ENCODE results near the gene RAB6A.
A peak's percentile ranks its signal among the peaks of the same experiment; 100 is the strongest.
"Not testable (repeated sequence)": the region's sequence is repeated elsewhere in the genome, so short reads cannot be mapped to it uniquely, and the experiment has no call there.

The RAB6A gene

DNA sequence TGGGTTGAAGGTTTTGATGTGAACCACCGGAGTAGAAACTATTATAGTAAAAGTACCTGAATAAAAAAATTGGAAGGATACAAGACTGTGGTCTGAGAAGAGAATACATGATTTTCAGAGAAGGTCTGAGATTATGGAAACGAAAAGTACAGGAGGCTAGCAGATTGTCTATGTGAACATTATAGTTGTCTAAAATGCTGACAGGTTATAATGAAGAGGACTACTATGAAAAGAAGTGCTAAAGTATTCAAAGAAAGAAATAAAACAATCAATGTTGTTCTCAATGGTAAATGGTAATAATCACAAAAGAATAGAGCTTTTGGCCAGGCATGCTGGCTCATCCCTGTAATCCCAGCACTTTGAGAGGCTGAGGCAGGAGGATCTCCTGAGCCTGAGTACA is 34.0 kb downstream of the RAB6A start:
- DNase-seq (ENCODE audit: low read depth) = no peak

DNA sequence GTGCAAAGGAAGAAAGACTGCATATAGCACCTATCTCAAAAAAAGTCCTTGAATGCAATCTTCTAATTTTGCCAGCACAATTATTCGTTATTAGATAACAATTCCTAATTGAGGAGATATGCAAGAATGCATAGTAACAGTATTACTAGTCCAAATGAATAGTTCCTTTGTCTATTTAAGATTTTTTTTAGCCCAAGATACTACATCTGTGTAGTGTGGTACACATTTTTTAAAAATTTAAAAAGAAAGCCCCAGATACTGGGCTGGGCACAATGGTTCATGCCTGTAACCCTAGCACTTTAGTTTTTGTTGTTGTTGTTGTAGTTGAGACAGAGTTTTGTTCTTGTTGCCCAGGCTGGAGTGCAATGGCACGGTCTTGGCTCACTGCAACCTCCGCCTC is 43.7 kb downstream of the RAB6A start:
- no peak for DNase-seq (ENCODE audit: low read depth)

DNA sequence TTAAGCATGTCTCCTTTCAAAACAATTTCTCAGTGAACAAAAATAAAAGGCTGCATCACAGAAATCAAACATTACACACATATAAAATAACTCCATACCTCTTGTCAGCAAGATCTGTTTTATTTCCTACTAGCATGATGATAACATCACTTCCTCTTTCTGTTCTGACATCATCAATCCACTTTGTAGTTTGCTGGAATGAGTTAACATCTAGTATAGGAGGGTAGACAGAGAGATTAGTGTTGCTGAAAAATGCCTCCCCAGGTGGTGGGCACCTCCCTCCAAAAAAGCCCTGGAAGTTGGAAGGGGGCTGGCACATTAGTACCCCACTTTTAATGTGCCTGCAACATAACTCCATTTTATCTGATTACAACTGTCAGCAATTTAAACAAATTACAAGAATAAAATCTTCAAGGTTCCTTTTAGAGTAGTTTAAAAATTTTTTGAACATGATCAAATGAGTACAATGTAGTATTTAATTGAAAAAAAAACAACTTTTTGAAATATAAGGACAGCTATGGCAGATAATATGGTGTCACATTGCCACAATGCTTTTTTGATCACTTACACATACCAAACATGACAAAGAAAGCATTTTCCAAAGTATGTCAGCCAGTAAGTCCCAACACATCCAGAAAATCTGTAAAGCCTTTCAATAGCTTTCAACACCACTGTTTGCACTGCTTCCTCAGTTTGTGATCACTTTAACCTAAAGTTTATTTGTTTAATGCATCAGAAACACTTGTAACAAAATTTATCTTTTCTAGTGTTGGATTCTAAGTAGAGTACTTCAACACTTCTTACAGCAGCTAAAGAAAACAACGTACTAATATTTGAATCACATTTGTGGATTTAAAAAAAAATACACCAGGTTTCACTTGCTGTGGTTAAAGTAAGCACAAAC is 44.5 kb downstream of the RAB6A start:
- no peak for DNase-seq (ENCODE audit: low read depth)

DNA sequence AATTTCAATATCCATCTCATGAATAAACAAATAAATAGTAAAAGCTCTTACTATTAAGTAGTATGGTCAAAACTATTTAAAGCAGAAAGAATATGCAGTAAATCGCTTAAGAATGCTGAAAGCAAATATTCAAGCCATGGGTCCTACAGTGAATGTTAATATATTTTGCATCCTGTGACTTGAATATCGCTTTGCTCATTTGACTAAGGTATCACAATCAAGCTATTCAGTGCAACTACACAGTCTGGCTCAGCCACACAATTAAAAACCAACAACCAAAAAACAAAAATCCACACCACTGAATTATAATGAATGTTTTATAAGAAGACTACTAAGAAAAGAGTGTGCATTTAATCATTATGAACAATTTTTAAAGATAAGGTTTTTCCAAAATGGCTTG is 45.3 kb downstream of the RAB6A start:
- no peak for DNase-seq (ENCODE audit: low read depth)

DNA sequence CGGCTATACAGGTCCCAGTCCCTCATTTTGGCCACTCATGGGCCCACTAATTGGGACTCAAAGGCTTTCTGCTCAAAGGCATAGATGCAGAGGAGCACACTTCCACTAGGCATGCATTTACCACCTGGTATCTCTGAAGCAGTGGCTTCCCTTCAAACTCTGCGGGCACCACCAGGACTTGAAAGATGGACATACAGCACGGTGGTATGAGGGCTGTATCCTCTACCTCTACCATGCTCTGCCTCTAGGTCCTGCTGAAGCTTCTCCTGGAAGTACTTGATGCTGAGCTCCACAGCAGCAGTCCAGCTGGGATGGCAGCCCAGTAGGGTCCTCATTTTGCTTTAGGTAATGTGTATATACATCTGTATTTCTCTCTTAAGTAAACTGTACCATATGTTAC is 49.9 kb downstream of the RAB6A start:
- DNase-seq (ENCODE audit: low read depth) = no peak

DNA sequence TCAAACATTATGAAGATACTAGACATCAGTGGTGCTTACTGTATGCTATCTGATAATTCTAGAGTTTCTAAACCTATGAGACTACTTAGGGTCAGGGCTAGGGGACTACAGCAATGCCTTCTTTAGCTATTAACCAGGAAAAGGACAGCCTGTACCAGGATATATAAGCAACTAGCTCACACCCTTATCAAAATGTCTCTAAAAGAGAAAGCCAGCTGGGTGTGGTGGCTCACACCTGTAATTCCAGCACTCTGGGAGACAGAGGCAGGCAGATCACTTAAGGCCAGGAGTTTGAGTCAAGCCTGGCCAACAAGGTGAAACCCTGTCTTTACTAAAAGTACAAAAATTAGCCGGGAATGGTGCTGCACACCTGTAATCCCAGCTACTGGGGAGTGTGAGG is 55.8 kb downstream of the RAB6A start:
- no peak for DNase-seq (ENCODE audit: low read depth)

DNA sequence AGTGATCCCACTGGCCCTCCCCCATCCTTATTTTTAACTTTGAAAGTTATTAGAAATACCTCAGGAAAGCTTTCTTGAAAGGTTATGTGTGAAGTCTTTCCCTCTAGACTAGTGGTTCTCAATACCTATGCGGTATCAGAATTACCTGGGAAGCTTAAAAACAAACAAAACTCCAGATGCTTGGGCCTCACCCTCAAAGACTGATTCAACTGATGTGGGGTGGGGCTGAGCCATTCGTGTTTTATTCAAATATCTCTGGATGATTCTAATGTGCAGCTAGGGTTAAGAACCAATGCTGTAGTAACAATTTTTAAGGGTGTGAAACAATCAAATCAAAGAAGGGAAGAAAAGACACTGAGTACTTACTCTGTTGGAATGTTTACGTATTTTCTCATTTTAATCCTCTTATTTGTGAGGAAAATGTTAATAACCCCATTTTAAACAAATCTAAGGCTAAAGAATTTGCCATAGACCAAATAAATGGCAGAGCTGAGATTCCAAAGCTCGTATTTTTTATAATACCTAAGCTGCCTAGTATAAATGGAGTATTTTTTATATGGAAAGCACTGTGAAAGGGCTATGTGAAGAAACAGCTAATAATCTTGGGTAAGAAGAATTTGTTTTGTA is 66.9 kb downstream of the RAB6A start:
- DNase-seq (ENCODE audit: low read depth) = no peak

DNA sequence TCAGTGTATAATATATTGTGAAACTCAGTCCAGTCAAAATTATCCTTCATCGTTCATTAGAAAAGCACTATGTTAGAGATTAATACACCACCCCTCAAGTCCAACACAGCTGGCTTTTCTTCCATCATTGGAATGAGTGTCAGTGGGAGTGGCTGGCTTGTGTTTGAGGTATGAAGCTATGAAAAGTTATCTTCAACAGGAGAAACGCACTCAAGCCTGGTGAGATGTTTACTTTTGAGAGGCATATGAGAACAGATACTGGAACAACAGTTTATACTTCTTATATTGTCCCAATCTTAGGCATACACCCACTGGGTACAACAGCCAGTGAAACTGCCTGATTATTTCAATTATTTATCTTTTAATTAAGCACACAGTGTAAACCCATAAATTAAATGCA is 80.2 kb downstream of the RAB6A start:
- DNase-seq (ENCODE audit: low read depth) = no peak

DNA sequence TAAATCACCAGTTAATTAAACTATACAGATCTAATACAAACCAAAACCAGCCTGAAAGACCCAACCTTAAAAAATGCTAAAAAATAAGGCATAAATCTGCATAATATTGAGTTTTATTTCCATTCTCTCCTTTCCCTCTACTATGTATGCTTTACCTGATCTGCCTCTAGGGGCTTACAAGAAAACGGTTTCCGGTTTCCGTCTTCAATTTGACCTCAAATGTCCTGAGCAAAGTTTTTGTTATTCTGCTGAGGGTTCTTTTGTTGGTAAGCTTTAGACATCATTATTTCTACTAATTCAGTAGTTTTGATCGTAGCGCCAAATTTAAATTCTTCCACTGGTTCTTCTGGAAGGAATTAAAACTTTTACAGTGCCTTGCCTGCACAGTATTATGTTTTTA is 84.3 kb downstream of the RAB6A start:
- DNase-seq (ENCODE audit: low read depth) = not testable (repeated sequence)

DNA sequence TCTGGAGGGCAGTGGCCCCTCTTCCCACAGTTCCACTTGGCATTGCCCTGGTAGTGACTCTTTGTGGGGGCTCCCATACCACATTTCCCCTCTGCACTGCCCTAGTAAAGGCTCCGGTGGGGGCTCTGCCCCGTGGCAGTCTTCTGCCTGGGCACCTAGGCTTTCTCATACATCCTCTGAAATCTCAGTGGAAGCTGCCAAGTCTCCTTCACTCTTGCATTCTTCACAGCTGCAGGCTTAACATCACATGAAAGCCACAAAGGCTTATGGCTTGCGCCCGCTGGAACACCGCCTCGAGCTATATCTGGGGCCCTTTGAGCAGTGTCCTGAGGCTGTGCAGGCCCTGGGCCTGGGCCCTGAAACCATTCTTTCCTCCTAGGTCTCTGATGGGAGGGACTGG is 89.2 kb downstream of the RAB6A start:
- DNase-seq (ENCODE audit: low read depth) = no peak

DNA sequence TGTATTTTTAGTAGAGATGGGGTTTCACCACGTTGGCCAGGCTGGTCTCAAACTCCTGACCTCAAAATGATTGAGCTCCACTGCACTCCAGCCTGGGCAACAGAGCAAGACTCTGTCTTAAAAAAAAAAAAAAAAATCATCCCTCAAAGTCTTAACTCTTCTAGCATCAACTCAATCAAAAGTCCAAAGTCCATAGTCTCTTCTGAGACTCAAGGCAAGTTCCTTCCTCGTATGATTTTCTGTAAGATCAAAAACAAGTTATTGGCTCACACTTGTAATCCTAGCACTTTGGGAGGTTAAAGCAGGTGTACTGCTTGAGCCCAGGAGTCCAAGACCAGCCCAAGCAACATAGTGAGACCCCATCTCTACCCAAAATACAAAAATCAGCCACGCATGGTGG is 90.1 kb downstream of the RAB6A start:
- DNase-seq (ENCODE audit: low read depth) = no peak

DNA sequence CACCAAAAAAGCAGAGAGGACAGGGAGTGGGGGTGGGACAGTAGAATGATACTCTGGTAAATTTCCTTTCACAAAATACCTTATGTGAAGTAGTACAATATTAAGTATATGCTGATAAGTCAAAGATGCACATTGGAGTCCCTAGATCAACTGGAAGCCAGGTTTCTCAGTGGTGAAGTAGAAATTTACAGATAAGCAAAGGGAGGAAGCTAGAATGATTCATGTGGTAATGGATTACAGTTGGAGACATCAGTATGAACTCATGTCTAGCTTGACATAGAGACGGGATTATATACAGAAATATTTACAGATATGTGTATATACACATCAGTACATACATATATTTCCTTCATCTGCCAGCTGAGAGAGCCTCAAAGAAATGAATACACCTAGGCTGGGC is 93.0 kb downstream of the RAB6A start:
- no peak for DNase-seq (ENCODE audit: low read depth)

DNA sequence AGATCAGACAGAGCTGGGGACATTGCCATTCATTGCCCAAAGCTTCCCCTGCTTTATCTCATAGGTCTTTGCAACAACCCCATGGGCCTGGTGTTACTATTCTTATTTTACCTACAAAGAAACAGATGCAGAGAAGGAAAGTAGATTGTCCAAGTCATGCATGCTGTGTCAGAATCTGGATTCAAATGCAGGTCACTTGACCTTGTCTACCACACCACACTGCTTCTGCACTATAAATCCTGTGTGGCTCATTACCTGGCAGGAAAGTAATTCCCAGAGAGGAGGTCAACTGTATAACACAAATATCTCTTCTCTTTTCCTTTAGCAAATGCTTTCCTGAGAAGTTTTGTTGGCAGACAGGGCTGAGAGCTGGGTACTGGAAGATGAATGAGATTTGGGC is 96.0 kb downstream of the RAB6A start:
- no peak for DNase-seq (ENCODE audit: low read depth)

DNA sequence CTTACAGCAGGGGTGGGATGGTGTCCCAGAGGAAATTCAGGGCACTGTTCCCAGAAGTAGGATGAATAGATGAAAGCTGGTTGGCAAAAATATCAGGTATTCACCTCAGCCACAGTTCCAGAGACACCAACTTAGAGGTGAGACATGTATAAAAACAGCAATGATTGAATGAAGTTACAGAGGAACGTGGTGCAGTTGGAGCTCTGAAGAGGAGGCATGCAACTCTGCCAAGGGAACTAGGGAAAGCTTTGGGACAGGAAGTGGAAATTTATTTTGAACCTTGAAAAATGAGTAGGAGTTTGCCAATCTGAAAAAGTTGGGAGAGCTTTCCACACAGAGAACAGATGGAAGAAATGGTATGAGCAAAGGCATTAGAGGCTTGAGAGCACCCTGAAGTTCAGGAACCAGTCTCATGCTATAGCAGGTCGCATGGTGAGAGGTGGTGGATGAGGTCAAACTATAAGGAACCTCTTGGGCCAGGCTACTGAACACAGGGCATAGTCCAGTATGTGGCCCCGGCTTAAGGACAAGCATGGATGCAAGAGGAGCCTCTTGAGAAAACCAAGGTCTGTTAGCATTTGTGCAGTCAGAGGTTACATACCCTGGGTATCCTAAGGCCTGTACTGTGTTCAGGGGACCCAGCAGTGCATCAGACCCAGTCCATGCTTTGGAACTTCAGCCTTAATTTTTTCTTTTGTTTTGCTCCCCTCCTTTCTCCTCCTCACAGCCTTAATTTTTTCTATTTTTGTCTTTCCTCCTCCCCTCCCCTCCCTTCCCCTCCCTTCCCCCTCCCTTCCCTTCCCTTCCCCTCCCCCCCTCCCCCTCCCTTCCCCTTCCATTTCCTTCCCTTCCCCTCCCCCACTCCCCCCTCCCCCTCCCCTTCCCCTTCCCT is 97.0 kb downstream of the RAB6A start:
- no peak for DNase-seq (ENCODE audit: low read depth)

DNA sequence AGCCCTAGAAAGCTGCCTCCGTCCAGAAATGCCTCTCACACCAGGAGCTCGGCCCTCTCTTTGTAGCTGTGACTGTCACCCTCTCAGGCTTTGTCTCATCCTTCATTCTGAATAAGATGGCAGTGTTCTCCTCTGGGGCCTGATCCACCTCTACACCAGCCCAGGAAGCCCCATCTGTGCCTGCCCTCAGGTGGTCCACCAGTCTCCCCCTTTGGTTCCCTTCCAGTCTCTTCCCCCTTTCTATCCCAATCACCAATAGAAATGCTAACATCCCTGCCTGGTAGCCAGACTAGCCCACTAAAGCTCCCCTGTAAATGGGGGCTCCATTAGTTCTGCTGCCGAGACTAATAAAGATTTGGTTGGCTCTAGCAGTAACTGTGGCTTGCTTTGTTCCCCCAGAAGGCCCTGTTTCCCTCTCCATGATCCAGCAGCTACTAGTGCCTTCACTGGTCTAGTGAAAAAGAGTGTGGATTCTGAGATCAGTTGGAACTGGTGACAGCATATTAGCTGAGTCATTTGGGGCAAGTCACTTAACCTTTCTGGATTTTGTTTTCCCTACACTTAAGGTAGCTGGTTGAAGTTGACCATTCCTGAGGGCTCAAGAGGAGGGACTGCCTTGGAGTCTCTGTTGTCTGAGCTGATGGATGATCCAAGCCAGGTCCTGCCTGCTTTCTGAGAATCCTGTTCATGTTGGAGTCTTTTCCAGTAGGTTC is 98.3 kb downstream of the RAB6A start:
- no peak for DNase-seq (ENCODE audit: low read depth)

DNA sequence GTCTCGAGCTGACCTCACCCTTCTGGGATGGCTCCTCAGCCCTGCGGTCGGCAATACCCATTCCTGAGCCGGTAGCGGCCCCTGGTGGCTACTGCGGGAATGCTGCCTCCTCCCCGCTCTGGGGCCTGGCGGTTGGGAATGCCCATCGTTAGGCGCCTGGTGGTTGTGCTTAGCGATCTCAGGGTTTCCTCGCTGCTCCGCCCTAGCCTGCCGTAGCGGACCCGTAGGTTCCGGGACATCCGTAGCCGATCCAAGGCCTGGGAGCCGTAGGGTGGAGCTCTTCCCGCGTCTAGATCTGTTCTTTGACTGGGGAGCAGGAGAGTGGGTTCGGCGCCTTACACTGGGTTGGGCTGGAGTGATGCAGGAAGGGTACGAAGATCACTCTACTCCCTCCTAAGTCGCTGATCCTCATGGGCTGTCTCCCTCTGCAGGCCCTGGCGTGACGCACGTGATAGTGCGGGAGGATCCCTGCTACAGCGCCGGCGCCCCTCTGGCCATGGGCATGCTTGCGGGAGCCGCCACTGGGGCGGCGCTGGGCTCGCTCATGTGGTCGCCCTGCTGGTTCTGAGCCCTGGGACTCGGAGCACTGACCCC is 99.7 kb downstream of the RAB6A start:
- DNase-seq (ENCODE audit: low read depth) = peak; percentile 43

DNA sequence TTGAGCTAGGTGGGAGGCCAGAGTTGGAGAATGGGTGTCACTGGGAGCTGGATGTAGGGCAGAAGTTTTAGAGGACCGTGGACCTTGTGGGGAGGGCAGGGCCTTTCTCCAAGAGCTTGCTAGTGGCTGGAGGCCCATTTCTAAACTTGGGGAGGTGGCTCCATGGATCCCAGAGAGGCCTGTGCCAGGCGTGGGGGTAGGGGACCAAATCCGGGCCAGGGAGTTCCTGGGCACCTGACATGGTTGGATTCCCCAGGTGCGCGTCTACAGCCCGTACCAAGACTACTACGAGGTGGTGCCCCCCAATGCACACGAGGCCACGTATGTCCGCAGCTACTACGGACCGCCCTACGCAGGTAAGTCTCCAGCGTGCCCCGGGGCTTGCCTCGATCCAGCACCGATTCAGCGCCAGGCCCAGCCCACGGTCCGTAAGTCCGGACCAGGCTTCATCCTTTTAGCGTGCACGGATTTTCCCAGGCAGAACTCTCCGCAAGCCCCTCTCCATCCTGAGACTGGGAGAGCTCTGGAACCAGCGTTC is 100.3 kb downstream of the RAB6A start:
- no peak for DNase-seq (ENCODE audit: low read depth)

DNA sequence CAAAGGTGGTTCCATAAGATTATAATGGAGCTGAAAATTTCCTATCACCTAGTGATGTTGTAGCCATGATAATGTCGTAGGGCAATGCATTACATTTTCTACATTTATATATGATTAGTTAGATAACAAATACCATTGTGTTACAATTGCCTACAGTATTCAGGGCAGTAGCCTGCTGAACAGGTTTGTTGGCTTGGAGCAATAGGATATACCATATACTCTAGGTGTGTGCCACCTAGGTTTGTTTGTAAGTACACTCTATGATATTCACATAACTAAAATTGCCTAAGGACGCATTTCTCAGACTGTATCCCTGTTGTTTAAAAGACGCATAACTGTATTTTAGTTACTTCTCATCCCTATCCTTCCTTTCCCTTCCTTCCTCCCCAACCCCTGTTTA is 100.9 kb downstream of the RAB6A start:
- no peak for DNase-seq (ENCODE audit: low read depth)

DNA sequence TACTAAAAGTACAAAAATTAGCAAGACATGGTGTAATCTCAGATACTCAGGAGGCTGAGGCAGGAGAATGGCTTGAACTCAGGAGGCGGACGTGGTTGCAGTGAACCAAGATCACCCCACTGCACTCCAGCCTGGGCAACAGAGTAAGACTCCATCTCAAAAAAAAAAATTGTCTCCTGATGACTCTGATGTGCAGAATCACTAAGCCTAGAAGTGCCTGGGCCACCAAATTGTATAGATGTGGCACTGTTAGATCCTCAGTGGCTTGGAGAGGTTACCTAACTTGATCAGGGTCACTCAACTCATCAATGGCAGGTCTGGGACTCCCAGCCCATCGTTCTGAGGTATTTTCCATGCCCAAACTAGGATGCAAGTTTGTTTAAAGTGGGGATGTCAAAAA is 103.9 kb downstream of the RAB6A start:
- no peak for DNase-seq (ENCODE audit: low read depth)

DNA sequence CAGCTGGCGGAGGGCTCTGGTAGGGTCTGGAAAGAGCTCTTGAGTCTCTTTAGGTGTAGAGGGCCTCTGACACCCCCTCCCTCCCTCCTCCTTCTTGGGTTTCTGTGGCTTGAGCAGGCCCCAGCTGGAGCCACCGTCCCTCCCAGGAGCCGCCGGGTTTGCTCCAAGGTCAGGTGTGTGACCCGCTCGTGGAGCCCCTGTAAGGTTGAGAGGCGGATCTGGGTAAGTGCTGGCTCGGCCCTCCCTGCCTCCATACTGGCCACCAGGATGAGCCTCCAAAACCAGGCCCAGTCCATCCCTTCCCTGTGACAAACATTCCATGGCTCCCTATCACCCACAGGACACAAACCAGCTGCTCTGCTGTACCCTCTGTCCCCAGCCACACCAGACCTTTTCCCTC is 105.2 kb downstream of the RAB6A start:
- no peak for DNase-seq (ENCODE audit: low read depth)

DNA sequence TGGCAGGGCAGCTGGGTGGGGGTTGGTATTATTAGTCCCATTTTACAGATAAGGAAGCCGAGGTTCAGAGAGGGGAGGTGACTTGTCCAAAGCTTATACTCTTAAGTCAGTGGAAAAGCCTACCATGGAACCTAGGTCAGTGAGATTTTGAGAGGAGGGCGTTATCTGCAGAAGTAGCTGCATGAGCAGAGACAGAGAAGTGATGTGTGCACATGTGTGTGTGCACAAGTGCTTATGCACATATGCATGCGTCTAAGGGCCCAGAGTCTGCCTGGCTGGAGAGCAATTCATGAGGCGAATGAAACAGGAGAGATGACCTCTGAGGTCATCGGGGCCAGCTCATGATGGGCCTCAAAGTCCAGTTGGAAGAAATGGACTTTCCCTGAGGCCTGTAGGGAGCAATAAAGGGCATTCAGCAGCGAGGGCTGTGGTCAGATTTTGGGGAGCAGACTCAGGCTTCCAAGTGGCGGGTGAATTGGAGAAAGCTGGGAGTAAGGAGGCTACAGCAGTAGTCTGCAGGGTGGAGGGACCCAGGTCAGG is 106.3 kb downstream of the RAB6A start:
- no peak for DNase-seq (ENCODE audit: low read depth)
